HG02852 (cell line): Measurements from ENCODE around the gene SCRT2.
"Not testable (repeated sequence)": the region's sequence is repeated elsewhere in the genome, so short reads cannot be mapped to it uniquely, and the experiment has no call there.

ENCODE experiments used
- ATAC-seq: cut with Tn5 transposase; IDR thresholded peaks from one replicate; pipeline ENCODE4 v1.9.1; 2021; ENCODE audit warnings: mild to moderate bottlenecking, moderate library complexity; ENCODE audit not compliant: unreplicated experiment

The SCRT2 gene

DNA sequence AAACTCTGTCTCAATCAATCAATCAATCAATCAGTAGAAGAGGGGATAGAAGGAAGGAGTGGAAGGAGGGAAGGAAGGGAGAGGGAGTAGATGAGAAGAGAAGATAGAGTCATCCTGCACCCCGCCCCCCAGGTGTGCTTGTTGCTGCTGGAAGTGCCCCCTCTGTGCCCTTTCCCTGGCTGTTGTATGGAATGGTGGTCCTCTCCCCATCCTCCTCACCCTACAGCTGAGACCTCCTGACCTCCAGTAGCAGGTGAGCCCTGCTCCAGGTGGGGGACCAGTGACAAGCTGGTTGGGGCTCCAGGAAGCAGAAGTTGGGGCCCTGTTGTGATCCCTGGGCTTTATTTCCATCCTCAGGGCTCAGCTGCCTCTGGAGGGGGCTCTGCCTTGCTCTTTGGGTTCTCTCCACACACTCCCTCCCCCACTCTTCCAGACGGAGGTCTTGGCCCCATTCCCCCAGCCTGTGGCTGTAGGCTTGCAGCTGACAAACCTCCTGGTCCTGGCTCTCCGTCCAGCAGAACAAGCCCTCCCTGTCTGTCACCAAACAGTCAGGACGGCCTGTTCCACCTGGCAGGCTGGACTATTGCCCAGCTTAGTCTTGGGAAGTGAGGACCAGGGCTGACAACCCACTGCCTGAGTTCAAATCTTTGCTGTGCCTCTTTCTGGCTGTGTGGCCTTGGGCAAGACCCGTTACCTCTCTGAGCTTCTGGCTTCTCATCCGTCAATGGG, 26.0 kb upstream of the SCRT2 start:
- no peak for ATAC-seq

DNA sequence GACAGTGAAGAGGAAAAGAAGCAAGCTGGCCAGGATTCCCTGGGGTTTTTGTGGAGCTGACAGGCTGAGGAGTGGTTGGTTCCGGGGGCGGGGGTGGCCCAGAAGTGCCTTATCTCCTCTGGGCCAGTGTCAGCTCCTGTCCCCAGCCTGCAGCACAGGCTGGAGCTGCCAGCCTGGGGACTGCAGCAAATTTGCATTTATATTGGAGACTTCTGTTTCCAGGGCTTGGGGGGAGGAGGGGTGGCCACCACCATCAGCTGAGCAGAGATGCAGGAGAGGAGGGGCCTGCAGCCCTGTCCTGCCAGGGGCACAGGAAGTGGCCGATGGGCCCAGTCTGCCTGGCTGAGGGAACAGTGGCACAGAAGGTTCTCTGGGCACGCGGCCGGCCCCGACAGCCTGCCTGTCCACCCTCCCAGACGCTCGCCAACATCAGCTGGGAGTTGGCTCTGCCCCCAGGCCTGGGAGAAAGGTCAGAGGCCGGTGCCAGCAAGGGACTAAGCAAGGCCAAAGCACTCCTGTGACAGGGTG, 24.3 kb upstream of the SCRT2 start:
- ATAC-seq = no peak

DNA sequence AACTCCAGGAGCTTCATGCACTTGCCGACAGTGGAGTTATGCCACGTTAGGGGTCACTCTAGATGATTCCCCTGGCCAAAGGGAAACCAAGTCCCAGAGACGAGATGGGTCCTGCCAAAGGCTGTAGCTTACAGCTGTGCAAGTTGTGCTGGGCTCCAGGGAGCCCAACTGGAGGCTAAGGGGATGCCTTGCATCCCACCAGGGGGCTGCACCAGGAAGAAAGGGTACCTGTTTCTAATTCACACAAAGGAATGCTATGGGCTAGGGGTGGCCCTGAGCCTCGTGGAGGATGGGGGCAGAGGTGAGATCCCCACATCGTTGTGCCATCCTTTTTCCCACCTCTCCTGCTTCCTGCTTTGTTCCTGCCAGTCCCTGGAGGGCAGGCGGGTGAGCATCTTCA, 23.7 kb upstream of the SCRT2 start:
- ATAC-seq = no peak

DNA sequence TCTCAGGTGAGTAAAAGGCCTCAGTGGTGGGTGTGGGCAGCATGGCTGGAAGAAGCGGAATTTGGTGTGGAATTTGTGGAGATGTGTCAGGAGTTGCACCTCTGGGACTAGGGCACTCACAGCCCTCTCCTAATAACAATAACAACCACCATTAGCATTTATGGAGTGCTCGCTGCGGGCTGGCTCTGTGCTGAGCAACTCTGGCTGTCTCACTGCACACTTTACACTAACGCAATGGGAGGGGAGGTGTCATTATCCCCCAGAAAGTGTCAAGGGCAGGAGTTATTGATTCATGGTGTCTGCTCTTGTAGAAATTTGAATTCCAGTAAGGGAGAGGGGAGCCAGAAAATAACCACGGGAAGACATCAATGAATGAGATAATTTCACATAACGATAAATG, 22.7 kb upstream of the SCRT2 start:
- ATAC-seq = no peak

DNA sequence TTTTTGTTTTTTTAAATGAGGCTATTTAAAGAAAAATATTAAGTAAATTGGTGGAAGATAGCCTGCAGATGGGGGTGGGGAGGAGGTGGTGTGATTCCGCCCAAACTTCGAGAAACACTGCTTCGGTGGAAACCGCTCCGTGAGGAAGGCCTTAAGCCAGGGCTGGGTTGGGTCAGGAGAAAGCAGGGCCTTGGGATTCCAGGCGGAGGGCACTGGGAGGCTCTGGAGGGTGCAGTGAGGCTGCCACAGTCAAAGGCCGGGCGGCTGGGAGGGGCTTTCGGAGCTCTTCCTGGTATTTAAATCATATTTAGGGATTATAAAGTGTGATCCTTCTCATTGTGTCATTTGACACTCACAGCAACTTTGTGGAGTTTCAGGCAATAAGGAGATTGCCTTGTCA, 22.2 kb upstream of the SCRT2 start:
- ATAC-seq = no peak

DNA sequence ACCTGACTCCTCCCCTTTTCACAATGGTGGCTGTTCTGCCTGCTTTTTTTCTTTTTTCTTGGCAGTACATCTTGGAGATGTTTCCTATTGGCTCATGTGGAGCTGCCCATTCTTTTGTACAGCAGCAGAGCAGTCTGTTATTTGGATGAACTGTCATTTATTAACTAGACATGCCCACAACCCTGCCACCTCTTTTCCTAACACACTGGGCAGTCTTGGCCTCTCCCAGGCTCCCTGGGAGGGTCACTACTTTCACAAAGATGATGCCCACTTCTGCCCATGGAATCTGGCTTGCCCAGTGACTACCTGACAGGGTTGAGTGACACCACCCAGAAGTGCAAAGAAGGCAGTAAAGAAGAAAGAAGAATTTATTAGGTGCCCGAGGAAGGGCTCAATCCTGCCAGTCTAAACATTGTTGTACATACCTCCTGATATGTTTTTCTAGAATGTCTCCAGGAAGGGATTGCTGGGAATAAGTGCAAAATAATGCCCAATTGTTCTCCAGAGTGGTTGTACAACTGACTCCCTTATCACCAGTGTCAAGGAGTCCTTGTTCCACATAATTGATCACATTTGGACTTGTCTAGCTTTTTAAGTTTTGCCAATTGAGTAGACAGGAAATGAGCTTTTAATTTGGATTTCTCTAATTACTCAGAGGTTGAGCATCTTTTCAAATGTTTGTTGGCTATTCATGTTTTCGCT, 19.7 kb upstream of the SCRT2 start:
- ATAC-seq = no peak

DNA sequence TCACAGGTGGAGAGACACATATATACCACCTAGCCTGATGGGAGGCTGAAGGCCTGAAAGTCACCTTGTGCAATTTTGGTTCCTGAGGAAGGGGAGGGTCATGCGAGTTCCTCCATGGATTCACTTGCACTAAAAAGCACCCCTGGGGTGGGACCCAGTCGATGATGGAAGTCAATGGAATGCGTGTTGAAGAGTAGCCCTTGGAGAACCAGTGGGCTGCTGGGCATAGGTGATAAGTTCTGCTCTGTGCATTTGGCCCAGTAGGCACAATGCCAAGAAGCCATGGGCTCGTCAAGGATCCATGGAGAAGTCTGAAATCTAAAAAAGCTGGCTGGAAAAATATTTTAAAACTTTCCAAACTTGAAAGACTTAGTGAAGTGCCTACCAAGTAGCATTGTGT, 18.9 kb upstream of the SCRT2 start:
- no peak for ATAC-seq

DNA sequence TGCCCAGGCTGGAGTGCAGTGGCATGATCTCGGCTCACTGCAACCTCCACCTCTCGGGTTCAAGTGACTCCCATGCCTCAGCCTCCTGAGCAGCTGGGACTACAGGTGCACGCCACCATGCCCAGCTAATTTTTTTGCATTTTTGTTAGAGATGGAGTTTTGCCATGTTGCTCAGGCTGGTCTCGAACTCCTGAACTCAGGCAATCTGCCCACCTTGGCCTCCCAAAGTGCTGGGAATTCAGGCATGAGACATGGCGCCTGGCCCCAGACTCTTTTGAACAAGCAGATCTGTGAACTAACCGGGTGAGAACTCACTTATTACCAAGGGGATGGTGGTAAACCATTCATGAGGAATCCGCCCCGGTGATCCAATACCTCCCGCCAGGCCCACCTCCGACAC, 18.2 kb upstream of the SCRT2 start:
- ATAC-seq = not testable (repeated sequence)

DNA sequence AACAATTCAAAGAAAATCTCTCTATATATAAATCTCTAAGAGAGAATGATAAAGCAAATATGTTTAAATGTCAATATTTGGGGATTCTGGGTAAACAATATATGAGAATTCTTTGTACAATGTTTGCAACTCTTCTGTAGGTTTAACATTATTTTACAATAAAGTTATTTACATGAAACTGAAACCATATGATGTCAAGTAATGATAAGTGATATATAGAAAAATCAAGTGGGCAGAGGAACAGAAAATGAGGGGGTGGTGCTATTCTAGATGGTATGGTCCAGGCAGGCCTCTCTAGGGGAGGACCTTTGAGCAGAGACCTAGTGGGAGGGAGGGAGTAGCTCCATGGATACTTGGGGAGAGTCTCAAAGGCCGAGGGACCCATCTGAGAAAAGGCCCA, 16.4 kb upstream of the SCRT2 start:
- ATAC-seq = no peak

DNA sequence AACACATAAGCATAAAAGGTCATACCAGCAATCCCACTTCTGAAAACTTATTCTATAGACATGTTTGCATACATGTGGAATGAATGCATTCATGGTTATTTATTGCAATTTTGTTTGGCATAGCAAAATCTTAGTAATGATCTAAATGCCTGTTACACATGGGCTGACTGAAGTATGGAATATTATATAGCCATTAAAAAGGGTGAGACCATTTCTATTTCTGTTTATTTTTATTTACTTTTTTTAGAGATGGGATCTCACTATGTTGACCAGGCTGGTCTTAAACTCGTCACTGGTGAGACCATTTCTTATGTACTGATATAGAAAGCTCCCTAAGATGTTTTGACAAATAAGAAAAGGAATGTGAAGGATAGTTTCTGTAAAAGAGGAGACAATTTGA, 14.3 kb upstream of the SCRT2 start:
- ATAC-seq = no peak

DNA sequence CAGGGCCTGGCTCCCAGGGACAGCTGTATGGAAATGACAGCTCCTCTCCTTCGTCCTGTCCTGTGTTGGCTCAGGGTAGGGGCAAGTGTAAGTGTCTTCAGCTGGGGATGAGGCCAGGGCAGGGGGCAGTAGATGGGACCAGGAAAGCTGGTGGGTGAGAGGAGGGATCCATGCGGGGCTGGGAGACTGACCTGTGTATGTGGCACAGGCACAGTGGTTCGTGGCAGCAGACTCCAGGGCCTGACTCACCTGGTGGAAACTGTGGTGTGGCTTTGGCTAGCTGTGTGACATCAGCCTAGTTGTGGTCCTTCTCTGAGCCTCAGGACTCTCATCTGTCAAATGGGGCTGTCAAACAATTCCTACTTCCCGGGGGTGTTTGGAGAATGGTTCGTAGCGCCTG, 13.7 kb upstream of the SCRT2 start:
- ATAC-seq = no peak

DNA sequence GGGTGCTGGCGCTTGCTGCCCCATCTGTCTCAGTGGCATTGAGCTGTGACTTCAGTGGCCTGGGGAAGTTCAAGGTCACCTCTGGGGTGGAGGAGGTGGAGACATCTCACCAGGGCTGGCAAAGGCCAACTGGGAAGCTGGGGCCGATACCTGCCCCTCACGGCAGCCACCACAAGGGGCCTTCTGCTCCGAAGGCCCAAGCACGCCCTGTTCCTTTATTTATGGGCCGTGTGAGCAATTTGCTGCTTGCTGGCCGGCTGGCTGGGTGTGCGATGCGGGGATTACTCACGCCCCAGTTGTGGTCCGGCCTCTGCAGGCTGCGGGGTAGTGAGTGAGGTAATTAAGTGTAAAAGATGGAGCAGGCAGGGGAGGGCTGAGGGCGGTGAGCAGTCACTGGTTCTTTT, 13.2 kb upstream of the SCRT2 start:
- no peak for ATAC-seq

DNA sequence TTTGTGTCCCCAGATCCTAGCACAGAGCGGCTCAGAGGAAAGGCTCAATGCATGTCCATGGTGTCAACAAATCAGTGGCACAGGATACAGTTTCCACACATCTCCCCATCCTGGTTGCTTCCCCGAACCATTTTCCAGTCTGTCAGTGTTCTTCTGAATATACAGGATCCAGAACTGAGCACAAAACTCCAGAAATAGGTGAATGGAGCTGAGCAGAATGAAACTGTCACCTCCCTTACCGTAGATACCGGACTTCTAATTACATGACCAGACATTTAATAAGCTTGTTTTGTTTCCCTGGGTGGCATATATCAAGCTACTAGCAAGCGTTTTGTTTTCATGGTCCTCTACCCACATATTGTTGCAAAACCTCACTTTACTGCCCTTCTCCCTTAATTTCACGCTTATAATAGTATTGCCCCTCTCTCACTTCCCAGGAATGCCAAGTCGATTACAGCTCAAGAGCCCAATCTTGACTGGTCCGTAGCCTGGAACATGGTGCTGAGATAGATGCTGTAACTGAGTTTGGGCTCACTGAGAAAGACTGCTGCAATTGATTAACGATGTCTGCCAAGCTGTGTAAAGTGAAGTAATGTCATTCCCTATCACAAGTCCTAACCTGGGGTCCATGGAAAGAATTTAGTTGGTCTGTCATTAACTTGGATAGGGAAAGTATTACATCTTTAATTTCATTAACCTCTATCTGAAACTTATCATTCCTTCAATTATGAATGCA, 12.0 kb upstream of the SCRT2 start:
- no peak for ATAC-seq

DNA sequence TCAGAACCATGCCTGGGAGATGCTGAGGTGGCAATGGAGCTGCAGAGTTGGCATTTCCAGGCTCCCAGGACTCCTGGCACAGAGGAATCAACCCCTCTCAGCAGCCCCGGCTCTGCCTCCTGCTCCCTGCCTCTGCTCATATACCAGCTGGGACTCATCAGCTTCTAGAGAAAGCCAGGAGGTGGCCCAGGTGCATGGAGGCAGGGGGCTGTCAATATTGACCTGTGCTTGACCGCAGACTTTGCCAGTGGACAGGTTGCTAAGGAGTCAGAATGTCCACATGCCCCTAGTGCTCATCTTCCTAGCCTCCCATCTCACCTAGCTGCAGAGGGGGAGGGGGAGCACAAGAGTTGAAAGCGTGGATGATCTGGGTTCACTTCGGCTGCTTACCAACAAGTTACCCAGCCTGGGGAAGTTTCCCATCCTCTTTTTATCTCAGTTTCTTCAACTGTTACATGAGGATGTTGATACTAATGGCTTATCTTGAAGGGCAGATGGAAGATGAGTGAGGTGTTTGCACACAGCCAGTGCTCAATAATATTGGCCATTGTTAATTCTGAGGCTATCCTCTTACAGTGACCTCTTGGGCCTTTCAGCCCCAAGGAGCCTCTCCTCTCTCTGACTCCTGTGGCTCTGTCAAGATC, 9.2 kb upstream of the SCRT2 start:
- no peak for ATAC-seq

DNA sequence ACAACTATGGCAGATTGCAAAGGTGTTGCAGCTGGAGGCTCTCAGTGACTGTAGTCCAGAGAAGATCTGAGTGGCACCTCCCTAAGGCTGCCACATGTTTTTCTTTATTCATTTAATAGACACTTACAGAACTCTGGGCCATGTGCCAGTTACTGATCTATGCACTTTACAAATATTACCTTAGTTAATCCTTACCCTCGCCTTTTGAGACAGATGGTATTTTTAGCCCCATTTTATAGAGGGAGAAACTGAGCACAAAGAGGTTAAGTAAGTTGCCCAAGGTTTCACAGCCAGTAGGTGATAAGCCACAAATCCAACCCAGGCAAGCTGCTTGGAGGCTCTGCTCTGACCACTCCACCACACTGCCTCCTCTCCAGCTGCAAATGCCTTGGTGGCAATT, 6.5 kb upstream of the SCRT2 start:
- no peak for ATAC-seq

DNA sequence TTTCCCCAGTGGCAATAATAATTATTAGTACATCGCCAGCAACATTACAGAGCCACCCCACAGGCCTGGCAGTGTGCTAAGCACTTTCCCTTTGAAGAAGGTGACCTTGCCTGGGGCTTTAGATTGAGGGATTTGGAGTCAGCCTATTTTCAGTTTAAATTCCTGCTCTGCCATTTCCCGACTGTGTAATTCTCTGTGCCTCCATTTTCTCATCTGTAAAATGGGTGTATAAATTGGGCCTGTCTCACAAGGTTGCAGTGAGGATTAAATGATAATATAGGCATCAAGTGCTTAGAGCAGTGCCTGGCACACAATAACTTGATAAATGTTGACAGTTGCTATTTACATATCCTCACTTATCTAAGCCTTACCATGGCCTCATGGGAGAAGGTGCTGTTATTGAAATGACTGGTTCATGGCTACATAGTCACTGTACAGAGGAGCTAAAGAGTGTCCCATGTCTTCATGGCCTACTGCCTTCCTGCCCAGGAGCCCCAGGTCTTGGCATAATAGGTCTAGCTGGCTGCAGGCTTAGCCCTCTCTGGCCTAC, 5.1 kb upstream of the SCRT2 start:
- no peak for ATAC-seq

DNA sequence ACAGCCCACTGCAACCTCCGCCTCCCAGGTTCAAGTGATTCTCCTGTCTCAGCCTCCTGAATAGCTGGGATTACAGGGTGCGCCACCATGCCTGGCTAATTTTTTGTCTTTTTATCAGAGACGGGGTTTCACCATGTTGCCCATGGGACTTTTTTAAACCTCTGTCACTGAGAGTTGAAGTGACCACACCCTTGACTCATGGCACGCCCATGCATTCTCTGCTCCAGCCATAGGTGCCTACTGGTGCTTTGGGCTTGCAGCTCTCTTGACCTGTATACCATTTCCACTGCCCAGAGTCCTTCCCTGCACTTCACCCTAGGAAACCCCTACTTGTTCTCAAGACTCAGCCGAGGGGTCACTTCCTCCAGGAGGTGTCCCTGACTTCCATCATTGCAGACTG, 2.4 kb upstream of the SCRT2 start:
- ATAC-seq = no peak

DNA sequence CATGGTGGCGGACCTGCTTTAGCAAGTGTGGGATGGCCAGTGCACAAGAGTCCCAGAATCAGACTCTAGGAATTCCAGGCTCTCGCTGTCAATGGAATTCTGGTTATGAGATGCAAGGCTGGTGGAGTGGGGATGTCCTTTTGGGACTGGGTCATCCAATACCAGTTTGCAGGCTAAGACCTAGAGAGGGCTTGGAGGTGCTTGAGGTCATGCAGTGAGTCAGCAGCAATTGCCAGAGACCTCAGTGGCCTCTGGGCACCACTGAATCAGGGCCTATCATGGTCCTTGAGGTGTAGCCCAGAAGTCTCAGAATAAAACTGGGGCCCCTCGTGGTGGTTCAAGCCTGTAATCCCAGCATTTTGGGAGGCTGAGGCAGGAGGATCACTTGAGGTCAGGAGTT, 1.4 kb upstream of the SCRT2 start:
- no peak for ATAC-seq

DNA sequence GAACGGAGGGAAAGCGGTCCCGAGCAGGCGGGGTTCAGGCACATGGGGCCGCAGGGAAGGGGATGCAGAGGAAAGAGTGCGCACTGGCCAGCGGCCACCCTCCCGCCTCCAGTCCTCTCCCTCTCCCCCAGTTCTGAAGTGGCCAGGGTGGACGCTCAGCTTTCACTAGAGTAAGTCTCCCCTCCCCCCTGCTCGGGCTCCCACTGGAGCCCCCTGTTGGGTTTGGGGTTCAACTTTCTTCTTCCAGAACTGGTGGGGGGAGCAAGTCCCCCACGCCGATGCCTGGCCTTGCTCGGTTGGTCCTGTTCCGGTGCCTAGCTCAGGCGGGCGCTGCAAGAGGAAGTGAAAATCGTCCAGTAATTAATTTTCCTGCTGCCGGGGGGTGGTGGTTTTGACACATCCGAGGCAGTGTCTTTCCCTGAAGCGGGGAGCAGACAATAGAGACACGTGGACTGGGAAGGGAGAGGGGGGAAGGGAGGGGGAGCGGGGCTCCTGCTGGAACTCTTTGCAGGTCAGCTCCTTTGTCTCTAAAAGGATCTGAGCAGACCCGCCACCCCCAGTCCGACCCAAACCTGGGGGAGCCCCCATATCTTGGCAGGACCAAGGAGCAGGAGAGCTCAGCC, 824 bp upstream of the SCRT2 start:
- no peak for ATAC-seq

DNA sequence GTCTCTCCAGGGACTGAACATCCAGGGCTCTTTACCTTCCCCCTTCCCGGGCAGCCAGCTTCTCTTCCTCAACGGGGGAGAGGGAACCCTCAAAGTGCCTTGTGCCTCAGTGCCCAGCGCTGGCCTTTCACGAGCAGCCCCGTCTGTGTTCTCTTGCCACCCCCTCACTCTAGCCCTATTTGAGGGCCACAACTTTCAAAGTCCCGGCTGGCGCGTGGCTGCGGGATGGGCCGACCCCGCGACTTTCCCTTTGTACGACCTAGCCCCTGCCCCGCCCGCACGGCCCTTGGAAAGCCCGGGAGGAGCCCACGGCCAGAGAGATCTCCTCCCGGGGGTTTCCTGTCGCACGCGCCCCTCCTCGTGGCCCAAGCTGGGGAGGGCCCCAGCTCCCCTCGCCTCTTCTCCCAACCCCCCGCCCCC, 559 bp downstream of the SCRT2 start:
- no peak for ATAC-seq

DNA sequence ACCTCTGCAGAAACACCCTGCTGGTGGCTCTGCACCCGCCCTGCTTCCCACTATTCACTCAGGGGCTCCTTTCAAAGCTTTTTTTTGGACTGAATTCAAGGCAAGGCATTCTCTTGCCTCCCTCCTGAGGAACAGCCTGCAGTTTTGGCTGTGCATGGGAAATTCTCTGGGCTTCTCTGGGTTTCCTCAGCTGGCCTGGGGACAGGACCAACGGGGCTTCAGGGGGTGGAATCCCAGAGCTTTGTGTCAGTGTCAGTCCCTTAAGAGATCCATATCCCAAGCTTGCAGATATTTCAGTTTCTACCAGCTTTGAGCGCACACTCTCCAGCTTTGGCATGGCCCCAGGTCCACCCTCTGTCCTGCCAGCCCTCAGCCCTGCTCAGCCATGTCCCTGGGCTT, 2.0 kb downstream of the SCRT2 start:
- no peak for ATAC-seq
